Measurements from ENCODE around the gene ATP13A3.

GRCh38 chr3:194474675-194475074 lies 12.1 kb downstream of the ATP13A3 start:
- TF ChIP-seq CTCF (IDR thresholded peaks at IDR 0.05): no peak
- no peak for TF ChIP-seq POLR2AphosphoS5 (IDR thresholded peaks at IDR 0.05)
- TF ChIP-seq POLR2A (IDR thresholded peaks at IDR 0.05): no peak
- no peak for TF ChIP-seq EP300 (IDR thresholded peaks at IDR 0.05; ENCODE audit: low read depth)

All from transverse colon (tissue), 4 donors.